HG02943 (cell line): Measurements from ENCODE around the gene KCND2.
"Not testable (repeated sequence)": the region's sequence is repeated elsewhere in the genome, so short reads cannot be mapped to it uniquely, and the experiment has no call there.

Experiments used
- ATAC-seq: cut with Tn5 transposase; IDR thresholded peaks from one replicate; pipeline ENCODE4 v1.9.1; 2021; ENCODE audit warnings: mild to moderate bottlenecking, low read depth, moderate library complexity; ENCODE audit not compliant: unreplicated experiment

KCND2 gene

DNA sequence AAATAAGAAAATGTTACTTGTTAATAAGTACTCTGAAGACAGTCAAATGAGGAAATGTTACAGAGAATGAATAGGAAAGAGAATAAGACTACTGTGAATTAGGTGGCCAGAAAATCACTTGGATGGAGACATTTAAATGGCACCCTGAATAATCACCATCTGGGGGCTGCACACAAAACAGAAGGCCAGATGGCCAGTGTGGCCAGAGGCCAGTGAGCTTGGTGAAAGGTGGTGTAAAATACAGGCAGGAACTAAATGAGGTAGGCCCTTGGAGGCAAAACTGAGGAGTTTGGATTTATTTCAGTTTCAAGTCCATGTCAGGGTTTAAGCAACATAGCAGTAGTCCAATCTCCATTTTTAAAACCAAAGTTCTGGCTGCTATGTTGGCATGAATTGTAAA, 458.3 kb downstream of the KCND2 start:
- no peak for ATAC-seq

DNA sequence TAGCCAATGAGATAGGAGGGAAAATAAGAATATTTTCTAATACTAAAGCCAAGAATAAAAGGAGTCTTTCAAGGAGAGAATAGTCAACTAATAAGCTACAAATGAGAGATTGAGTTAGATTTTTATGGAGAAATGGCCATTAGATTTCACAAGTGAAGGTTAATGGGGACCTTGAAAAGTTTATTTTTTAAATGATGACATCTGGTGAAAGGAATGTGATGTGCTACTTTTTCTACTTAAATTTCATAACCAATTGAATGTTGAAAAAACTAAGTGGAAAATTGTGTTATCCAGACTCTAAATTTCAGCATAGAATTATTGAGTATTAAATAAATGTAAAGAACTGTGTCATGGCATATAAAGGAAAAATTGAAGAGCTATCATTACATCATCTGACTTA, 459.3 kb downstream of the KCND2 start:
- ATAC-seq, result no peak

DNA sequence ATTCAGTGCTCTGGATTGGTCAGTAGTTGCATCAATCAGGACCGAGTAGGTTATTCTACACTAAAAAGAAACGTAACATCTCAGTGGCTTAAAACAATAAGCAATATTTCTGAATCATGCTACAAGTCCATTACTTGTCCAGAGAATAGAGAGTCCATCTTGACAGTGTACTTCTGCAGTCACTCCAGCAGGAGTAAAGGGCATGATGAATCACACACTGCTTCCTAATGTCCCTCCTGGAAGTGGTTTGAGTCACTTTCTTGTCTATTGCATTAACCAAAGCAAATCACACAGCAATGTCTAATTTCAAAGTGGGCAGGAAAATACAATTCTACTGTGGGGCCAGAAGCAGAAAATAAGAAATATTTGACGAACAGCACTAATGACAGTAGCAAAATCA, 460.2 kb downstream of the KCND2 start:
- no peak for ATAC-seq

DNA sequence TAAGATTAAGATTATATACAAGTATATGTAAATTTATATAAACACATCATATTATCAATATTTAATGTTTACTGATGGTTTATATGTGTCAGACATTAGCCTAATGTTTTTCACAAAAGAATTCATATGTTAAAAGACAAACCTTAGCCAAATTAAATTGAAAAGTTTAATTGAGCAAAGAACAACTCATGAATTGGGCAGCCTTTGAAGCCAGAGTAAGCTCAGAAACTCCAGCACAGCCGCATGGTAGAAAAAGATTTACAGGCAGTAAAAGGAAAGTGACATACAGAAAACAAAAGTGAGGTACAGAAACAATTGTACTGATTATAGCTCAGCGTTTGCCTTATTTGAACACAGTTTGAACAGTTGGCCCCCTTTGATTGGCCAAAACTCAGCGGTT, 460.9 kb downstream of the KCND2 start:
- no peak for ATAC-seq

DNA sequence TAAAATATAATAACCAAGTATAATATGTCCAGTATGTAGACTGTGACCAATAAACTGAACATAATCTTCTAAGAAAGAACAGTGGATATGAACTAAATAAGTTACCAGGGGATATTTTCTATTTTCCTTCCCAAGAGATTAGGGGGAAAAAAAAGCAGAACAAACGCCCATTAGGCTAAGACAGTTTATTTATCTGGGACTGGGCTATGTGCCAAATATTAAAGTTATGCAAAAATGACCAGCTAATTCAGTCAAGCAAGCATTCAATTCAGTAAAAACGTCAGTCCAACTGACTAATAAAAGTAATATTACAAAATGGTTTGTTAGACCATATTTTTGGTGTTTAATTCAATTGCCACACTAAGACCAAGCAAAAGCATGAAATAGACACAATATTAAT, 462.8 kb downstream of the KCND2 start:
- no peak for ATAC-seq

GRCh38 chr7:120738816-120739215, 465.8 kb downstream of the KCND2 start:
- no peak for ATAC-seq

DNA sequence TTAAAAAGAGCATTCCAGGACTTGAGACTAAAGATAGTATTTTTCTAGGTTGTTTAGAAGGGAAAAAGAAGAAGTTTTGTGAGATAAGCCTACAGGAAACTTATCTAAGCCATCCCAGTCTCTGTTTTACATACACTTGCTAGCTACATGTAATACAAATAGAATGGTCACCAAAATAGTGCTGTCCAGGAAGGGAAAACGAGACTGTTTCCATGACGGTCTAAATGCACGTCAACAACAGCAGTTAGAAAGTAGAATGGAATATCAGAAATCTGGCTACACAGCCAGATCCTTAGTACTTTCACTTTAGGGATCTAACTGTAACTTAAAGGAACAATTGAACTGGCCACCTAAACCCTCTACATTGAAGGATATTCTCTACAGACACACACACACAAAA, 467.4 kb downstream of the KCND2 start:
- no peak for ATAC-seq

- ATAC-seq, result no peak
Measured at GRCh38 chr7:120741371-120742042, 468.5 kb downstream of the KCND2 start.

DNA sequence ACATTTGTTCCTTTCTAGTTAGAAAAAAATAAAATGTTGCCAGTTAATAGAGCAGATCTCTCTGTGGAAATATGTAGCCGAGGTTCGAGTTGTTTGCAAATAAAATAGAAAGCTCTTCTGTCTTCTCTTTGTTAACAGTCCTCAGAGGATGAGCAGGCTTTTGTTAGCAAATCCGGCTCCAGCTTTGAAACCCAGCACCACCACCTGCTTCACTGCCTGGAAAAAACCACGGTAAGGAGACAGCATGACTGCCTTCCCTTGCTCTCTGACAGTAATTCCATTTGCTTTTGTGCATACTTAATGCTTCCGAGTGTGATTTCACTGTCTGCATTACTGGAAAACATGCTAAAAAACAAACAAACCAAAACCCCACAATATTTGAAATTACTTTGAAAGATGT, 469.4 kb downstream of the KCND2 start:
- ATAC-seq, result no peak

DNA sequence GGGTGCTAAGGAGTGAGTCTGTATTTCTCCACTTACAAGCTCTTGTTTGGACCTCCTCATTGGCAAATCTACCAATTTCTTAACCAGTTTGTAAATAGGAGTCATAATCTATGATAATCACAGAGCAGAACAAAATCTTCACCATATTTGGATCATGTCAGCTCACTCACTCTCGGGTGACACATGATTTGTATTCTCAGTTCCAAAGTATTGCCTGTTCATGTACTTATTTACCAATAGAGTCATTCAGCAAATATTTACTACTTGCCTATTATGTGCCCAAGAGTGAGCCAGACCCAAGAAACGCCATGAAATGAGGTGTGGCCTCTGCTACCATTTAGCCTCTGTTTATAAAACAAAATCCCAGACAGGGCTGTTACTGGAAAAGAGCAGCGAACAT, 470.2 kb downstream of the KCND2 start:
- no peak for ATAC-seq

- no peak for ATAC-seq
Measured at GRCh38 chr7:120760050-120760449, 487.1 kb downstream of the KCND2 start.

GRCh38 chr7:120760851-120761250, 487.9 kb downstream of the KCND2 start:
- no peak for ATAC-seq

- ATAC-seq, result no peak
Measured at GRCh38 chr7:120770206-120770605, 497.2 kb downstream of the KCND2 start.

- ATAC-seq, result no peak
Measured at GRCh38 chr7:120774481-120774880, 501.5 kb downstream of the KCND2 start.

DNA sequence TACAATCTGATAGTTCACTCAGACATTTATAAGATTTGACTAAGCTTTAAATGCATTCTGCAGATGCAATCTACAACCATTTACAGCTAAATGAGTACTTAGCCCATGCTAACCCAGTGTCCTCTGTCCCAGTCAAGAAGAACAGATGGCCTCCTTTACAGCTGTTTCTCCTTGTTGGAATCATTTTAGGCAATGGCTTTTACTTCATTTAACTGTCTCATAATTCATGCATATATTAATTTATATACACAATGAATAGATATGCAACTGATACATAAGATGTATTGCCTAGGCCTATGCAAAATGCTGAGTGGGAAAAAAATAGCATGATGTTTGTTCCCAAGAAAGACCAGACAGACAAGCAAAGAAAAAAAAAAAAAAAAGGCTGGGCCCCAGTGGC, 502.8 kb downstream of the KCND2 start:
- ATAC-seq, result no peak

DNA sequence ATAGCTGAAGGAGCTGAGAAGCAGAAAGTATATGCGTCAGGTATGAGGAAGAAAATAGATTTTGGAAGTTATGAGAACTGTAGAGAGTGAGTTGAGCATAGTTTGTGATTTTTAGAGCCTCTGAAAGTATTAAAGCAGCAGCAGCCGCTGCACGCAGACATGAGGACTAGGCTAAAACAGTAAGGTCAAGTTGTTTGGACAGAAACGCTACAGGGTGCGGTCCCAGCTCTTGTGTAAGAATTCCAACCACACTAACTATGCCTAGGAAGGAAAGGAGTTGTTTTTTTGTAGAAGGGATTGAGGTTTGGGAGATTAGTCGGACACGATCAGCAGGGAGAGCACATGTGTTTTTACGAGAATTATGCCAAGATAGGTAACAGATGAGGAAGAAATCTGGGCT, 506.1 kb downstream of the KCND2 start:
- not testable (repeated sequence) for ATAC-seq

GRCh38 chr7:120780451-120780850, 507.5 kb downstream of the KCND2 start:
- ATAC-seq, result not testable (repeated sequence)

DNA sequence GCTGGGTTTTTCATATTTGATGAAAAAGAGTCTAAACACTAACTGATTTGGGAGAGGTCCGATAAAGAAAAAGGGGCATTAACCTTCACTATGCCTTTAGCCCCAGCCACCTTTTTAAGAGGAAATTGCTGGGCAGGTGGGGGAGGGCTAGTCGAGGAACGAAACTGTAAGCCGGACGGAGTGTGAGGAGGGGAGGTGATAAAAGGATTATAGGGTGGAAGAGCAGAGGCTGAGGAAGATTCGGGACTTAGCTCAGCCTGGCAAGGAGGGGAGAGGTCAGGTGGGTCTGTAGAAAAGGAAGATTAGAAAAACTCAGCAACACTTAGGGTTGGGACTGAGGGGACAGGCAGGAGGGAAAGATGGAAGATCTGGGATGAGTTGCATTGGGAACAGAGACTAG, 508.0 kb downstream of the KCND2 start:
- no peak for ATAC-seq

GRCh38 chr7:120781924-120782323, 508.9 kb downstream of the KCND2 start:
- not testable (repeated sequence) for ATAC-seq

DNA sequence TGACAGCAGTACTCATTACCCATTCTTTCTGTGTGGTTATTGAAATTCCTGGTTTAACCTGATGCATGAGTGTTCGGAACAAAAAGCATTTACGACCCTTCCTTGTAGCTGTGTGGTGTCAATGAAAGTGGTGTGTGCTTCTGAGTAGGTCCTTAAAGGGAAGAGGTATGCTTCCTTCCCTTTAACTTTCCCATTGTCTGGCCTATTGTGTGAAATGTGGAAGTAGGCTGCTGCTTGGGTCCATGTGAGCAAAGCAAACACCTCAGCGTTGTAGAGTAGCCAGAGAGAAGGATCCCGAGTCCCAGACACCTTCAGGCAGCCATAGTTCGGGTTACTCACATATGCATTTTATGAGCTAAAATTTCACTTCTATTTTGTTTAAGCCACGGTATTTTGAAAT, 510.3 kb downstream of the KCND2 start:
- ATAC-seq, result no peak

DNA sequence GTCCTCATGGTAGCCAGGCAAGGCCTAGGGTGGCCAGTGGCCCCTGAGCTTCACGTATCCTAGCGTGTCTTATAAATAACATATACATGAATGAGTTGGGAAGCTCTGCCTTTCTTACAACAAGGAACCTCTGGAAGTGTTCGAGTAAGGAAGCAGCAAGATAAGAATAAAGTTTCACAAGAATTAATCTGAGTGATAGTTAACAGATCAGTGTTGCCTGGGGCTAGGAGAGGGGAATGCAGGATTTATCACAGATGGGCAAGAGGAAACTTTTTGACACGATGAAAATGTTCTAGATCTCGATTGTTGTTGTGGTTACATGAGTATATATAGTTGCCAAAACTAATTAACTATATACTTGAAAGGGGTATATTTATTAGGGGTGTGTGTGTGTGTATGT, 510.7 kb downstream of the KCND2 start:
- ATAC-seq, result no peak

DNA sequence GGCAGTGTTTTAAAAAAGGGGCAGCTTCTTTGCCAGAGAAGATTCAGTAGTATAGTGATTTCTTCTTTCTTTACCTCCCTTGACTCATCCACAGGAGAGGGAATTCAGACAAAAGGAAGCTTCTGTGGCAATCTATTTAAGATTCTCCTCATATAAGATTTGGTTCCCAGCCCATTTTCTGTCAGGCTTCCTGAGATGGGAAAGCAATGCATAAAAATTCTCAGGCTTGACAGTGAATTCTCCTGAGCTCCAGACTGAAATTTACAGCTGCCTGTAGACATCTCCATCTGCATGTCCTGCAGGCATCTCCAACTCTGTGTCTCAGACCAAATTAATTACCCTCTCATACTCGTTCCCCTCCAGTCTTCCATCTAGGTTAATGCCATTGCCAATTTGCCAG, 512.1 kb downstream of the KCND2 start:
- no peak for ATAC-seq
